Measurements from ENCODE around the gene GLYR1. TPM values are rescaled to one million over a fixed set of nuclear protein-coding genes. Genes with fewer than 3 reads are reported as not detected.
A peak's percentile ranks its signal among the peaks of the same experiment; 100 is the strongest.
"Not testable (repeated sequence)": the region's sequence is repeated elsewhere in the genome, so short reads cannot be mapped to it uniquely, and the experiment has no call there.

GLYR1 gene
- 51.6 TPM for total RNA-seq

DNA sequence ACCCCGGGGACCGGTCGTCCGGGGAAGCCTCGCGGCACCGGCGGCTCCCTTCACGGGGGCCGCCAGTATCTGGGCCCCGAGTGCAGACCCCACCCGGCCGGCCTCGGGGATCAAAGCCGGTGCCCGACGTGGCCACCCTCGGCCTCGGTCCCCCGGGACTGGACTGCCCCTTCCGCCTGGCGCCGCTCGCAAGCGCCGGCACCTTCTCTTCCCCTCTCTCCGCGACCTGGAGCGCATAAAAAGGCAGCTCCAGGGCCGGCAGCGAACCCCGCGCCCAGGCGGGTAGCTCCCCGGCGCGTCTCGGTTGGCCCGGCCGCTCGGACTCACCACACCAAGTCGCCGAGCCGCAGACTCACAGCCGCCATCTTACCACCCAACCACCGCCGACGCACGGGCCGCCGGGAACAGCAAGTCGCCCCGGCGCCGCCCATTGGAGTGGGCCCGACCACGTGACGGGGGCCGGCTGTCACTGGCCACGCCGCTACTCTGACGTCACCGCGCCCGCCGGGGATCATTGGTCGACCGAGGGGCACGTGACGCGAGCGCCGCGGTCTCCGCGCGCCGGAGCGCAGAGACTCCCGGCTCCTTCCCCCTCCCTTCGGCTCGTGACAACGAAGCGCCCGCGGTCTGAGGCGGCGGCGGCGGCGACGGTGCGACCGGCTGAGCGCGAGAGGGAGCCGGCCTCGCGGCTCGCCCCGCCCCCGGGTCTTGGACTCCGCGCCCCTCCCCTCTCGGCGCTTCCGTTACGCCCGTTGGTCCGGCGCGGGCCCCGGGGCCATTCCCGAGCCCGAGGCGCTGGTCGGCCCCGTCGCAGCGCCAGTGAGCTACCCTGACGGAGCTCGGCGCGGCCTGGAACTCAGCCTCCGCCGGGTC is at the start of gene GLYR1, which contains the start of gene UBN1:
TSS of gene GLYR1 (minus strand) at position 388 of the 873 bp plus-strand sequence. CDS start at position 365, 23 bp downstream.
TSS of gene UBN1 (plus strand) at position 581 of the 873 bp plus-strand sequence. CDS start 5,437 bp downstream, outside the sequence.
- Histone ChIP-seq H3K4me3 (peak within 1 kb of the TSS; percentile 68 to 70), H3K27me3 (no peaks in the 10 kb centered on the region), H3K27ac (peak within 1 kb of the TSS; percentile 81), H3K9me3 (no peaks in the 10 kb centered on the region), H3K36me3 (peaks cover 0 to 30% of the 10 kb centered on the region in 2 donors), H3K4me1 (peaks cover 56% of the 10 kb centered on the region)
- TF ChIP-seq, protein P1, sequence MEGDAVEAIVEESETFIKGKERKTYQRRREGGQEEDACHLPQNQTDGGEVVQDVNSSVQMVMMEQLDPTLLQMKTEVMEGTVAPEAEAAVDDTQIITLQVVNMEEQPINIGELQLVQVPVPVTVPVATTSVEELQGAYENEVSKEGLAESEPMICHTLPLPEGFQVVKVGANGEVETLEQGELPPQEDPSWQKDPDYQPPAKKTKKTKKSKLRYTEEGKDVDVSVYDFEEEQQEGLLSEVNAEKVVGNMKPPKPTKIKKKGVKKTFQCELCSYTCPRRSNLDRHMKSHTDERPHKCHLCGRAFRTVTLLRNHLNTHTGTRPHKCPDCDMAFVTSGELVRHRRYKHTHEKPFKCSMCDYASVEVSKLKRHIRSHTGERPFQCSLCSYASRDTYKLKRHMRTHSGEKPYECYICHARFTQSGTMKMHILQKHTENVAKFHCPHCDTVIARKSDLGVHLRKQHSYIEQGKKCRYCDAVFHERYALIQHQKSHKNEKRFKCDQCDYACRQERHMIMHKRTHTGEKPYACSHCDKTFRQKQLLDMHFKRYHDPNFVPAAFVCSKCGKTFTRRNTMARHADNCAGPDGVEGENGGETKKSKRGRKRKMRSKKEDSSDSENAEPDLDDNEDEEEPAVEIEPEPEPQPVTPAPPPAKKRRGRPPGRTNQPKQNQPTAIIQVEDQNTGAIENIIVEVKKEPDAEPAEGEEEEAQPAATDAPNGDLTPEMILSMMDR (IDR thresholded peaks at IDR 0.05), result no peak
- TF ChIP-seq POLR2AphosphoS5 (IDR thresholded peaks at IDR 0.05; ENCODE audit: insufficient read depth in 1 of 2, low read depth in 1 of 2) (peak; percentile 75 to 87), POLR2A (IDR thresholded peaks at IDR 0.05) (peak in 1 of 2 donors; percentile 72)
- DNase-seq (ENCODE audit: extremely low spot score in 2 of 2), result peak in 1 of 2 donors; percentile 98
- intact Hi-C loops (cut with DNase I), result loop anchor here (2.0 kb wide), 1 partner anchor 110 kb away; no protein-coding TSS in a partner anchor

DNA sequence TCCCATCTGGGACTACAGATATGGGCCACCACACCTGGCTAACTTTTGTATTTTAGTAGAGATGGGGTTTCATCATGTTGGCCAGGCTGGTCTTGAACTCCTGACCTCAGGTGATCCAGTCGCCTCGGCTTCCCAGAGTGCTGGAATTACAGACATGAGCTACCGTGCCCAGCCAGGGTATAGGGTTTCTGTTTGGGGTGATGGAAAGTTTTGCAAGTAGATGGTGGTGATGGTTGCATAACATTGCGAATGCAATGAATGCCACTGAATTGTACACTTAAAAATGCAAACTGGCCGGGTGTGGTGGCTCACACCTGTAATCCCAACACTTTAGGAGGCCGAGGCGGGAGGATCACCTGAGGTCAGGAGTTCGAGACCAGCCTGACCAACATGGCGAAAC is 49.7 kb upstream of the GLYR1 start:
- H3K9me3 ChIP-seq; intact Hi-C loops (cut with DNase I); DNase-seq (ENCODE audit: extremely low spot score in 2 of 2); H3K27me3 ChIP-seq; H3K27ac ChIP-seq; H3K4me3 ChIP-seq: not testable (repeated sequence)
- H3K4me1 ChIP-seq, result peaks cover 18% of the 10 kb centered on the region
- peaks cover 0 to 94% of the 10 kb centered on the region in 2 donors for H3K36me3 ChIP-seq

GRCh38 chr16:4895366-4895765 is 48.3 kb upstream of the GLYR1 start:
- Histone ChIP-seq H3K27ac (no peak overlapping the region), H3K4me1 (peaks cover 19% of the 10 kb centered on the region), H3K9me3 (no peaks in the 10 kb centered on the region), H3K27me3 (no peaks in the 10 kb centered on the region), H3K36me3 (peaks cover 0 to 94% of the 10 kb centered on the region in 2 donors), H3K4me3 (no peak overlapping the region)
- intact Hi-C loops (cut with DNase I), result no loop called here
- no peak for TF ChIP-seq POLR2A (IDR thresholded peaks at IDR 0.05)
- TF ChIP-seq POLR2AphosphoS5 (IDR thresholded peaks at IDR 0.05; ENCODE audit: insufficient read depth in 1 of 2, low read depth in 1 of 2), result no peak
- TF ChIP-seq, protein P1 (IDR thresholded peaks at IDR 0.05), result no peak
- no peak for DNase-seq (ENCODE audit: extremely low spot score in 2 of 2)

DNA sequence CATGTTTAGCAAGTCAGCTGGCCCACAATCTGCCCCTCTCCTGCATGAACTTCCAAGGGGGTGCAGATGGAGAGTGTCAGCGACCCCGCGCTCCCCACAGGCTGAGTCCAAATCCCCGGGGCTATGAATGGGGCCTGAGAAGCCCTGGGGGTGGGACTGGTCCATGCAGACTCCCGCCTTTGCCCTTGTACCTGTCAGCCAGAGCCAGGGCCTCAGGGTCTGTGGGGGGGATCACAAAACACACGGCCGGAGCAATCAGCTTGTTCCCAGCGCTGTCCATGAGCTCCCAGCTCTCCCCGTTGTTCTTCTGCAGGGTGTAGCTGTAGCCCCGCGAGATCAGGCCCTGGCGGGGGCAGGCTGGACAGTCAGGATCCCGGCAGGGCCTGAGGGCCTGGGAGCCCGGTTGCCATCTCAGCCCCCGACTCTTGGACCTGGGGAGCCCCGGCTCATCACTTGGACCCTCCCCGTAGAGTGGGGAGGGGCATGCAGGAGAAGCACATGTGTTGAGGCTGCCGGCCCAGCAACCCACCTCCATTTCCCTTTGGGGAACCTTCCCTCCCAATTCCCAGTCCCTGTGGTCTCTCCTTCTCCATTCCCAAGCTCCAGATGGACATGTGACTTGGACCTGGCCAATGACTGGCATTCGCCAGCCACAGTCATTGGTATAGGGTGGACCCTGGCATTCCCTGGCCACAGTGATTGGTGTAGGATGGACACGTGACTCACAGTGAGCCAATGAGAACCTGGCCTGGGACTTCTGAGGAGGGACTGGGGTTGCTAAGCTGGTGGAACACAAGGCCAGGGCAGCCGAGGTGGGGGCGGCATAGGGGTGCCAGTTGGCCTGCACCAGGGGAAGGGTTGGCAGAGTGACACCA is 47.4 kb upstream of the GLYR1 start:
- intact Hi-C loops (cut with DNase I), result no loop called here
- no peak for DNase-seq (ENCODE audit: extremely low spot score in 2 of 2)
- no peak overlapping the region for H3K4me3 ChIP-seq
- H3K27me3 ChIP-seq, result no peaks in the 10 kb centered on the region
- H3K4me1 ChIP-seq, result peaks cover 19% of the 10 kb centered on the region
- H3K36me3 ChIP-seq, result peaks cover 0 to 94% of the 10 kb centered on the region in 2 donors
- no peak overlapping the region for H3K27ac ChIP-seq
- TF ChIP-seq POLR2A (IDR thresholded peaks at IDR 0.05) (no peak), POLR2AphosphoS5 (IDR thresholded peaks at IDR 0.05; ENCODE audit: insufficient read depth in 1 of 2, low read depth in 1 of 2) (no peak)
- TF ChIP-seq, protein P1 (IDR thresholded peaks at IDR 0.05), result no peak
- no peaks in the 10 kb centered on the region for H3K9me3 ChIP-seq

DNA sequence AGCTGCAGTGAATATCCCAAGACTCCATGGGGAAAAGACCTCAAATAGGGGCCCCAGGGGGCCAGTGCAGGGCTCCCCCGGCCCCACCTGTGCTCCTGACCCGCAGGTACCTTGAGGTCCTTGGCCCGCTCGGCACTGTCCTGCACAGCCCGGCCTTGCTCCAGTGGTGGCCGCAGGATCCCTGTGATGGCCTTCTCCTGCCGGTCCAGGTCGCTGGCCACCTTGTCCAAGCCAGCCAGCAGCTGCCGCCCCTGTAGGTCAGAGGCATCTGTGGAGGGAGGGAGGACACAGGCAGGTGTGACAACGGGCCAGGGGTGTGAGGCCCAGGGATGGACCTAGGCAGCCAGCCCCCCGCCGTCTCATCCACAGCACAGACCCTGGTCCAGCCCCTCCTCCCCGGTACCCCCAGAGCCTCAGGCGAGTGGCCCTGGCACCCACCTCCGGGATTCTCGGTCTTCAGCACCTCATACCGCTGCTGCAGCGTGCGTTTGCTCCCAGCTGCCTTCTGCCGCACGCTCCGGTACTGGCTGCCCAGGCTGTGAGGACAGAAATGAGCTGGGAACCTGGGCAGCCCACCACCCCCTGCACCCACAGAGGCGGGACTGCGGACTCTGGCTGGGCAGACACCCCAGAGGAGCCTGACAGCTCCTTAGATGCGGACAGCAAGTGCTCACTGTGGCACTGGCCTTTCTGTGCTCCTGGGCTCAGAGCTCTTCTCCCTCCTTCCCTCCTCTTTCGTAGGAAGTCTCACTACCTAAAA is 46.2 kb upstream of the GLYR1 start:
- H3K4me1 ChIP-seq, result peaks cover 19% of the 10 kb centered on the region
- peak overlapping the region; percentile 74 for H3K27ac ChIP-seq
- TF ChIP-seq POLR2A (IDR thresholded peaks at IDR 0.05) (no peak), POLR2AphosphoS5 (IDR thresholded peaks at IDR 0.05; ENCODE audit: insufficient read depth in 1 of 2, low read depth in 1 of 2) (no peak)
- TF ChIP-seq, protein P1 (IDR thresholded peaks at IDR 0.05), result no peak
- no peaks in the 10 kb centered on the region for H3K27me3 ChIP-seq
- no peaks in the 10 kb centered on the region for H3K9me3 ChIP-seq
- intact Hi-C loops (cut with DNase I), result no loop called here
- peaks cover 0 to 91% of the 10 kb centered on the region in 2 donors for H3K36me3 ChIP-seq
- no peak for DNase-seq (ENCODE audit: extremely low spot score in 2 of 2)
- H3K4me3 ChIP-seq, result no peak overlapping the region

Measured in vagina (tissue), 2 donors.